WERI-Rb-1 (cell line): ENCODE results near the gene ZNF408.

Source experiments
- DNase-seq: peaks from one replicate; pipeline ENCODE4 v3.0.0-alpha.2; 2020
- H3K27ac ChIP-seq: fragments of 250-450 bp; sonication (Bioruptor Pico); 2 replicates; pipeline ENCODE4 v1.5.1; 2020; ENCODE audit warnings: mild to moderate bottlenecking, moderate library complexity
- H3K27me3 ChIP-seq: fragments of 250-450 bp; sonication (Bioruptor Pico); 2 replicates; pipeline ENCODE4 v1.5.1; 2021; ENCODE audit warnings: mild to moderate bottlenecking, low read depth, moderate library complexity; ENCODE audit not compliant: insufficient read depth, severe bottlenecking
- H3K36me3 ChIP-seq: fragments of 250-450 bp; sonication (Bioruptor Pico); 2 replicates; pipeline ENCODE4 v1.5.1; 2020; ENCODE audit warnings: mild to moderate bottlenecking, moderate library complexity
- H3K4me3 ChIP-seq: 2 replicates; pipeline ENCODE4 v1.5.1; 2011; ENCODE audit warnings: low read depth, mild to moderate bottlenecking, control low read depth, low read length
- H3K9me3 ChIP-seq: fragments of 250-450 bp; sonication (Bioruptor Pico); 2 replicates; pipeline ENCODE4 v1.5.1; 2021; ENCODE audit warnings: mild to moderate bottlenecking, moderate library complexity; ENCODE audit not compliant: severe bottlenecking
- CTCF ChIP-seq: IDR thresholded peaks from 2 replicates; pipeline ENCODE4 v1.5.1; 2011; ENCODE audit warnings: low read depth, mild to moderate bottlenecking, control low read depth, inconsistent platforms, low read length

Gene ZNF408

GRCh38 chr11:46690702-46691101 lies 10.1 kb upstream of the ZNF408 start:
- TF ChIP-seq CTCF, result no peak
- no peaks in the 10 kb centered on the region for H3K9me3 ChIP-seq
- DNase-seq, result no peak
- H3K36me3 ChIP-seq, result peaks cover 30% of the 10 kb centered on the region
- no peak overlapping the region for H3K4me3 ChIP-seq
- no peaks in the 10 kb centered on the region for H3K27me3 ChIP-seq
- H3K27ac ChIP-seq, result no peak overlapping the region

GRCh38 chr11:46692450-46692849 lies 8.4 kb upstream of the ZNF408 start:
- no peak for DNase-seq
- H3K4me3 ChIP-seq, result no peak overlapping the region
- peak overlapping the region; percentile 38 for H3K27ac ChIP-seq
- TF ChIP-seq CTCF, result no peak
- peaks cover 18% of the 10 kb centered on the region for H3K36me3 ChIP-seq
- no peaks in the 10 kb centered on the region for H3K27me3 ChIP-seq
- H3K9me3 ChIP-seq, result no peaks in the 10 kb centered on the region

GRCh38 chr11:46693597-46694012 lies 7.2 kb upstream of the ZNF408 start:
- Histone ChIP-seq H3K27me3 (no peaks in the 10 kb centered on the region), H3K4me3 (no peak overlapping the region), H3K9me3 (no peaks in the 10 kb centered on the region), H3K27ac (no peak overlapping the region), H3K36me3 (peaks cover 11% of the 10 kb centered on the region)
- TF ChIP-seq CTCF, result no peak
- no peak for DNase-seq

GRCh38 chr11:46694072-46694471 lies 6.8 kb upstream of the ZNF408 start:
- no peaks in the 10 kb centered on the region for H3K27me3 ChIP-seq
- peak; percentile 78 for DNase-seq
- H3K9me3 ChIP-seq, result no peaks in the 10 kb centered on the region
- no peak for TF ChIP-seq CTCF
- no peak overlapping the region for H3K4me3 ChIP-seq
- H3K36me3 ChIP-seq, result peaks cover 11% of the 10 kb centered on the region
- H3K27ac ChIP-seq, result peak overlapping the region; percentile 34

GRCh38 chr11:46694607-46695006 lies 6.2 kb upstream of the ZNF408 start:
- TF ChIP-seq CTCF, result no peak
- peak overlapping the region; percentile 34 for H3K27ac ChIP-seq
- H3K9me3 ChIP-seq, result no peaks in the 10 kb centered on the region
- peaks cover 11% of the 10 kb centered on the region for H3K36me3 ChIP-seq
- DNase-seq, result no peak
- no peak overlapping the region for H3K4me3 ChIP-seq
- H3K27me3 ChIP-seq, result no peaks in the 10 kb centered on the region
